EH (cell line): ENCODE data around the gene KIF17.
"Not testable (repeated sequence)": the region's sequence is repeated elsewhere in the genome, so short reads cannot be mapped to it uniquely, and the experiment has no call there.

Experiments
- DNase-seq: peaks from one replicate; pipeline ENCODE4 v3.0.0-alpha.2; 2015; ENCODE audit warnings: low read depth

The KIF17 gene

GRCh38 chr1:20727746-20728316 lies 10.0 kb upstream of the KIF17 start:
- no peak for DNase-seq

DNA sequence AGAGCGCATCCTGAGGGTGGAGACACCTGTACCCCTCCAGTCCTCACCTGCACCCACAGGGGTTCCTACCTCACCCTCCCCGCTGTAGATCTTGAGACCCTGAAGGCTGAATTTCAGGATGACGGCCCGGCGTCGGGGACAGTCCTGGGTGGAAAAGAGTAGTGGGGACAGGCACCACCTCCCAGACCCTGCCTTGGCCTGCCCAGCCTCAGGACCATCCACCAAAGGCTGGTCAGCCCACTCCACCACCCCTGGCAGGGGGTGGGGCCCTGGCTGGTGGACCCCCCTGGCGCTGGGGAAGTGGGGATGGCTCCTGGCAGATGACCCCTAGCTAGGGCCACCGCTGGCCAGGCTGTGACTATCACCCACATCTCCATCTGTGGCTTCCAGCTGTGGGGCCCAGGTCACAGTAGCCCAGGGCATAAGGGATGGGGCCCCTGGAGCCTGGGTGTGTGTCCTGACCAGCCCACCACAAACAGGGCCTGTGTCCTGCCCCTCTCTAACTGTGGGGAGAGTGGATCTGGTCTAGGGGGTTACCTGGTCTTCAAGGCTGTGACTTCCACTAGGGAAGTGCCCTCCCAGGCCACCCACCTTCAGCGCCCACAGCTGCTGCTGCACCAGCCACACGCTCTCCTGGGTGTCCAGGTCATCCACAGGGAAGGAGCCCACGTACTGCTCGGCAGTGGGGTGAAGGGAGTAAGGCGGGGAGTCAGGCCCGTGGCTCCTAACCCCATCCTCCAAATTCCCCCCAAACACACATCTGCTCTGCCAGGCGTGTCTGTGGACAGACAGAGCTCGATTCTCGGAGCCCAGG lies 9.3 kb upstream of the KIF17 start:
- no peak for DNase-seq

- no peak for DNase-seq
Measured at GRCh38 chr1:20726118-20726911, 8.5 kb upstream of the KIF17 start.

- DNase-seq, result peak; percentile 58
Measured at GRCh38 chr1:20725189-20726117, 7.6 kb upstream of the KIF17 start.

- DNase-seq, result no peak
Measured at GRCh38 chr1:20724364-20725188, 6.8 kb upstream of the KIF17 start.

DNA sequence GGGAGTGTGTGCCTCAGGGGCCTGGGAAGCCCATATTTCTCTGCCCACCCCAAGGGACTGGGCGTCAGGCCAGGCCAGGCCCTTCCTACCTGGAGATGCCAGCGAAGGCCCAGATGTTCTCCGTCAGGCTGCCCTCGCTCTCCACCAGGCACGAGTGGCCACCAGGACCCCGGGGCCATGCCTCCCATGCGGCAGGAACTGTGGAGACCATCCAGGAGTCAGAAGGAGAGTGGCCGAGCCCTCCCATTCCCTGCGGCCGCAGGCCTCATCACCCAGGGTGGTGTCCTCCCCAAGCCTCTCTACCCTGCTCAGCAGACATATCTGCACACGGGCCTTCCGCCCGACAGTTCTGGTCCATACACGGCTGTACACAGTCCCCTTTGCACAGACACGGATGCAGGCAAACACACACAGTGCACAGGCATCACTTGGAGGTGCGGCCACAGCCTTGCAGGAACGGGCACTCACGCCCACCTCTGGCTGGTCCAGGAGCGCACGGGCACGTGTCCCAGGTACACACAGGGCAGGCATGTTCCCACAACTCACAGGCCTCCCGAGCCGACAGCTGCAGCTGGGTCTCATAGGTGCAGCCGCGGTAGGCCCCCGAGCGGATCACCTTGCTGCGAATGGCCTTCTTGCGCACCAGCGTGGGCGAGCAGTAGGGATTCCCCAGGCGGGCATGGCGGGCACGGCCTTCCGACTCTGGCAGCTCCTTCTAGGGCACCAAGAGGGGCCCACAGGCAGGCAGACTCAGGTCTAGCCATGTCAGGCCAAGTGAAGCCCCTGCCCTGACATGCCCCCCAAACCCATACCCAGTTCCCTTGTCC lies 5.9 kb upstream of the KIF17 start:
- DNase-seq, result no peak

- no peak for DNase-seq
Measured at GRCh38 chr1:20723159-20723536, 5.3 kb upstream of the KIF17 start.

- no peak for DNase-seq
Measured at GRCh38 chr1:20721117-20722061, 3.6 kb upstream of the KIF17 start.

DNA sequence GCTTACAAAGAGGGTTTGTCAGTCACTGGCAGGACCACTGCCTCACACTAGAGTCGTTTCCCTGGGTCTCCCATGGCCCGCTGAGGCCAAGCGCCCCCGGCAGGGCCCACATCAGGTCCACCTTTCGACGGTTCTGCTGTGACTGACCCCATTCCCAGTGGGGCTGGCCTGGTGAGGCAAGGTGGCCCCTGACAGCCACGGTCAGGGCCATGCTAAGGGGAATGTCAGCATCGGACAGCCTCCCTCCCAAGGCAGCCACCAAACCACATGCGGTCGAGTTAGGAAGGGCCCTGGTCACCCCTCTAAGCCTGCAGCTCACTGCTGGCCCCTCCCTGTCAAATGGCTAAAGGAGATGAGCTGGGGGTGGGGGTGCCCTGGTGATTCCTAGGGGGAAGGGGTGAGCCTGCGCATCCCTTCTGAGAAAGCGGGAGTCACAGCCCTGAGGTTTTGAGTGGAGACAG lies 2.9 kb upstream of the KIF17 start:
- no peak for DNase-seq

GRCh38 chr1:20719871-20720620 lies 2.2 kb upstream of the KIF17 start:
- DNase-seq, result no peak

DNA sequence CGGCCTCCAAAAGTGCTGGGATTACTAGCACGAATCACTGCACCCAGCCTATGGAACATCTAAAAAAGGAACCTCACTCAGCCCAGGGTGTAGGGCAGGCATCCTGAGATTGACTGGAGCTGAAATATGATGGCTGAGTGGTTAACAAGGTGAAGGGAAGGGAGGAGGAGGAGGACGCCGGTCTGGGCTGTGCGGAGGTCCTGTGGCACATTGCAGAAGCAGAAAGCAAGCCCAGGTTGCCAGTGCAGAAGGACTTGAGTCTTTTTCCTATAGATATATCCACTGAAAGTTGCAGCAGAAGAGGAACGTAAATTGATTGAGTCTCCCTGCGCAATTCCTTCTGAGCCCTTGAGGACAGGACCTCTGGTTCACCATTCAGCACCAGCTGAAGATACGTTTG lies 1.5 kb upstream of the KIF17 start:
- DNase-seq, result no peak

DNA sequence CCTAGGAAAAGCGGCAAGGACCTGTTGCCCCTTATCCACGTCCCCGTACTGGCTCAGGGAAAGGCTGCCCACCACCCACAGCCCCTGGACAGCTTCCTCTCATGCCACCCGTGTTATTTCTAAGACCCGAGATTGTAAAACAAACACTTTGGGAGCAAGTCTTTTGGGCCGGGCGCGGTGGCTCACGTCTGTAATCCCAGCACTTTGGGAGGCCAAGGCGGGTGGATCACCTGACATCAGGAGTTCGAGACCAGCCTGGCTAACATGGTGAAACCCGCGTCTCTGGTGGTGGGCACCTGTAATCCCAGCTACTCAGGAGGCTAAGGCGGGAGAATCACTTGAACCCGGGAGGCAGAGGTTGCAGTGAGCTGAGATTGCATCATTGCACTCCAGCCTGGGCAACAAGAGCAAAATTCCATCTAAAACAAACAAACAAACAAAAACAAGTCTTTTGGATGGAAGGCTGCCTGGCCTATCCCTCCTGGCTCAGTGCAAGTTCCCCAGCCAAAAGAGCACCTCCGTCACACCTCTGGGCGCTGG lies 606 bp upstream of the KIF17 start:
- not testable (repeated sequence) for DNase-seq

GRCh38 chr1:20716232-20716631 lies 1.6 kb downstream of the KIF17 start:
- DNase-seq, result no peak

DNA sequence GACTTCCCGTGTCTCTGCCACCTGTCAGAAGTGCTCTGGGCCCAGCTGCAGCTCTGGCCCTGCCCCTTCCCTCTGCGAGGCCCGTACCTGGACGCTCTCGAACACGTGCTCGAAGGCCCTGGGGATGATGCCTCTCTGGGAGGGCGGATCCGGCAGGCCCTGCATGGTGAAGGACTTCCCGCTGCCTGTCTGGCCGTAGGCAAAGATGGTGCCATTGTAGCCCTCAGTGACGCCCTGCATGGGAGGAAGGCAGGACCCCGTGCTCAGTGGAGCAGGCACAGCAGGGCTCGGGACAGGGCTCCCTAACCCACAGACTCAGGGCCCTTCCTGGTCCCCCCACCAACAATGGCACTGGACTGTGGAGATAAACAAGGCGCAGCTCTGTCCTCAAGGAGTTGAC lies 2.4 kb downstream of the KIF17 start:
- no peak for DNase-seq

DNA sequence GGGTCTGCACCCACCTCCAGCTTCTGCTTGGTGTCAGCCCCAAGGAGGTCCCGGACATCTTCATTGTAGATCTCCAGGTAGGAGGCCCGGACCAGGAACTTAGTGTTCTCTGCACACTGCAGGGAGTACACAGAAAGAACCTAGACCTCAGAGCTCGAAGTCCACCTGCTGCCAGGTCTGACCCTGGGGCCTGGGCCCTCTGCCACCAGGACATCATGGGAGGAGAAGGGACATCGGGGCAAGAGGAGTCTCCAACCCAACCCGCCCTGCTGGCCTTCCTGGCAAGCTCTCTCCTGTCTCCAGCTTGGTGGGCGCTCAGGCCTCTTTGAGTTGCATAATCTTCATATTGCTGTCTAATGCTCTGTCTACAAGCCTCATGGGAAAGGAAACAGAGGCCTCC lies 4.4 kb downstream of the KIF17 start:
- DNase-seq, result no peak

DNA sequence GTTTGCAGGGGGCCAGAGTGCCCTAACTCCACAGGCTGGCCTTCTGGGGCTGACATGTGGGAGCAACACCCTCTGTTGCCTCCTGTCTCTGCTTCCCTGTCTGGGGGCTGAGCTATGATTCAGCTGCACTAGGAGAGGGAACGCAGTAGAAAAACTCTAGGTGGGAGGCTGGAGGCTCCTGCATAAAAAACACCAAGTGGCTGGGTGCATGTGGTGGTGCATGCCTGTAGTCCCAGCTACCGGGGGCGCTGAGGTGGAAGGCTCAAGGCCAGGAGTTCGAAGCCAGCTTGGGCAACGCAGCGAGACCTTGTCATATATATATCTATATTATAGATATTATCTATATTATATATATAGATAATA lies 5.6 kb downstream of the KIF17 start:
- no peak for DNase-seq

DNA sequence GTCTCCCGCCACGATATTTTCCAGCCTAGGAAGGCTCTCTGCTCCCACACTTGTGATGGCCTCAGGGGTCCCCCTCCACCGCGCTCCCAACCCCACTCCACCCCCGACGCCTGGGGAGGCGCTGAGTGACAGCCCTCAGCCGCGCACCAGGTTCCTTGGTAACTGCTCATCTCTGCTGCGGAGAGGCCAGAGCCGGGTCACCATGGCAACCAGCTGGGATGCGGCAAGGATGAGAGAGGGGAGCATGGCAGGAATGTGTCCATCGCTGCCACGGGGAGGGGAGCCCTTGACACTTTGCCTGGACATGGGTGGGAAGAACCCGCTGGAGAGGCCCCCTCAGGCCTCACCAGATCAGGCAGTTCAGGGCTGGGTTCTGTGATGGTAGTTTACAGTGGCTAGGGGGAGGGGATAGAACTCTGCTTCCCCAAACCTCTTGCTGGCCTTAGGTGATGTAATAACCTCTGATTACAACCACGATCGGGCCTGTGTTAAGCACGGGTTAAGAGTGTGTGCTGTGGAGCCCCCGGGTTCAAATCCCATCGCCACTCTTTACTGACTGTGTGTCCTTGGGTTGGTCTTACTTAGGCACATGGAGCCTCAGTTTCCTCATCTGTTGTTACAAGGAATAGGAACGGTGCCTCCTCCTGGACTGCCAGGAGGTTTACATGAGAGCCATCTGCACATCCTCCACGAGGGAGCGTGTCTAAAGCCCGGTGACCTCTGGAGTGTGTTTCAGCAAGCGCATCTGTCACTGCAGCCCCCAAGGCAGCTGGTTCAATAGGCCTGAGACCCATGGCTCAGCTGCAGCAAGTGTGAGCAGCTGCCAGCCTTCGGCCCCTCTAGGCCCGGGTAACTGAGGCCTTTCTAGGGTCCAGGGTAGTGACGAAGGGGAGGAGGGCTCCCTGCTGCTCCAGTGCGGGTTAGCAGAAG lies 6.3 kb downstream of the KIF17 start:
- no peak for DNase-seq
